GM18517 (cell line): ENCODE measurements around the gene COA5.

Experiments
- ATAC-seq: cut with Tn5 transposase; IDR thresholded peaks from one replicate; pipeline ENCODE4 v1.9.1; 2021; ENCODE audit warnings: mild to moderate bottlenecking, moderate library complexity; ENCODE audit not compliant: unreplicated experiment

Gene COA5

GRCh38 chr2:98554116-98554861, 54.0 kb downstream of the COA5 start:
- no peak for ATAC-seq

GRCh38 chr2:98552499-98553179, 55.7 kb downstream of the COA5 start:
- ATAC-seq, result no peak

- no peak for ATAC-seq
Measured at GRCh38 chr2:98551316-98551715, 57.0 kb downstream of the COA5 start.

GRCh38 chr2:98550165-98550564, 58.1 kb downstream of the COA5 start:
- ATAC-seq, result no peak
